ENCODE data around the gene SFXN2. TPM values are rescaled to one million over a fixed set of nuclear protein-coding genes. Genes with fewer than 3 reads are reported as not detected.

SFXN2 gene
- total RNA-seq, 1 donor from 2014 or later: 1.7 TPM

GRCh38 chr10:102764470-102765161 is 50.2 kb downstream of the SFXN2 start:
- intact Hi-C loops (cut with DNase I): no loop called here
- ATAC-seq (ENCODE audit: poor library complexity): no peak
- no peak for DNase-seq

- intact Hi-C loops (cut with DNase I): no loop called here
- DNase-seq (no peak), ATAC-seq (ENCODE audit: poor library complexity) (no peak)
These were observed 50.9 kb downstream of the SFXN2 start for GRCh38 chr10:102765336-102765735.

- DNase-seq (no peak), ATAC-seq (ENCODE audit: poor library complexity) (no peak)
- intact Hi-C loops (cut with DNase I): no loop called here
These were observed 53.2 kb downstream of the SFXN2 start for GRCh38 chr10:102767428-102768160.

GRCh38 chr10:102769375-102770107 is 55.1 kb downstream of the SFXN2 start:
- DNase-seq (no peak), ATAC-seq (ENCODE audit: poor library complexity) (no peak)
- intact Hi-C loops (cut with DNase I): no loop called here

- intact Hi-C loops (cut with DNase I): no loop called here
- no peak for ATAC-seq (ENCODE audit: poor library complexity)
- DNase-seq: no peak
These were observed 55.7 kb downstream of the SFXN2 start for GRCh38 chr10:102770108-102770482.

GRCh38 chr10:102770792-102771191 is 56.4 kb downstream of the SFXN2 start:
- intact Hi-C loops (cut with DNase I): no loop called here
- no peak for ATAC-seq (ENCODE audit: poor library complexity)
- no peak for DNase-seq

GRCh38 chr10:102773320-102773719 is 58.9 kb downstream of the SFXN2 start:
- DNase-seq (no peak), ATAC-seq (ENCODE audit: poor library complexity) (no peak)
- intact Hi-C loops (cut with DNase I): no loop called here

- intact Hi-C loops (cut with DNase I): no loop called here
- ATAC-seq (ENCODE audit: poor library complexity): peak; percentile 6
- DNase-seq: peak; percentile 69
These were observed 59.5 kb downstream of the SFXN2 start for GRCh38 chr10:102773986-102774385.

- DNase-seq (peak; percentile 78), ATAC-seq (ENCODE audit: poor library complexity) (peak; percentile 68)
- intact Hi-C loops (cut with DNase I): no loop called here
These were observed 60.9 kb downstream of the SFXN2 start for GRCh38 chr10:102775201-102775934.

GRCh38 chr10:102775935-102776669 is 61.7 kb downstream of the SFXN2 start:
- ATAC-seq (ENCODE audit: poor library complexity) (peak; percentile 80), DNase-seq (peak; percentile 88)
- intact Hi-C loops (cut with DNase I): no loop called here

GRCh38 chr10:102776779-102777456 is 62.5 kb downstream of the SFXN2 start:
- ATAC-seq (ENCODE audit: poor library complexity) (peak; percentile 80), DNase-seq (peak; percentile 83)
- intact Hi-C loops (cut with DNase I): no loop called here

- ATAC-seq (ENCODE audit: poor library complexity) (no peak), DNase-seq (no peak)
- intact Hi-C loops (cut with DNase I): no loop called here
These were observed 63.4 kb downstream of the SFXN2 start for GRCh38 chr10:102777711-102778453.

GRCh38 chr10:102778781-102779180 is 64.3 kb downstream of the SFXN2 start:
- ATAC-seq (ENCODE audit: poor library complexity) (no peak), DNase-seq (no peak)
- intact Hi-C loops (cut with DNase I): no loop called here

- intact Hi-C loops (cut with DNase I): no loop called here
- ATAC-seq (ENCODE audit: poor library complexity) (no peak), DNase-seq (no peak)
These were observed 65.5 kb downstream of the SFXN2 start for GRCh38 chr10:102779680-102780526.

GRCh38 chr10:102780527-102780808 is 66.0 kb downstream of the SFXN2 start:
- intact Hi-C loops (cut with DNase I): no loop called here
- no peak for DNase-seq
- no peak for ATAC-seq (ENCODE audit: poor library complexity)

GRCh38 chr10:102781090-102781920 is 66.9 kb downstream of the SFXN2 start:
- no peak for DNase-seq
- intact Hi-C loops (cut with DNase I): no loop called here
- ATAC-seq (ENCODE audit: poor library complexity): no peak

All from Right ventricle myocardium superior (tissue), 1 donor.